Anterior cingulate cortex (tissue), 58 donors: Measurements from ENCODE around the gene RERG.
A peak's percentile ranks its signal among the peaks of the same experiment; 100 is the strongest.
"Not testable (repeated sequence)": the region's sequence is repeated elsewhere in the genome, so short reads cannot be mapped to it uniquely, and the experiment has no call there.

Experiments
- DNase-seq, 58 donors: peaks; one replicate each; lab custom pipeline; 2025; lab: John Stamatoyannopoulos, UW

The RERG gene, protein sequence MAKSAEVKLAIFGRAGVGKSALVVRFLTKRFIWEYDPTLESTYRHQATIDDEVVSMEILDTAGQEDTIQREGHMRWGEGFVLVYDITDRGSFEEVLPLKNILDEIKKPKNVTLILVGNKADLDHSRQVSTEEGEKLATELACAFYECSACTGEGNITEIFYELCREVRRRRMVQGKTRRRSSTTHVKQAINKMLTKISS

DNA sequence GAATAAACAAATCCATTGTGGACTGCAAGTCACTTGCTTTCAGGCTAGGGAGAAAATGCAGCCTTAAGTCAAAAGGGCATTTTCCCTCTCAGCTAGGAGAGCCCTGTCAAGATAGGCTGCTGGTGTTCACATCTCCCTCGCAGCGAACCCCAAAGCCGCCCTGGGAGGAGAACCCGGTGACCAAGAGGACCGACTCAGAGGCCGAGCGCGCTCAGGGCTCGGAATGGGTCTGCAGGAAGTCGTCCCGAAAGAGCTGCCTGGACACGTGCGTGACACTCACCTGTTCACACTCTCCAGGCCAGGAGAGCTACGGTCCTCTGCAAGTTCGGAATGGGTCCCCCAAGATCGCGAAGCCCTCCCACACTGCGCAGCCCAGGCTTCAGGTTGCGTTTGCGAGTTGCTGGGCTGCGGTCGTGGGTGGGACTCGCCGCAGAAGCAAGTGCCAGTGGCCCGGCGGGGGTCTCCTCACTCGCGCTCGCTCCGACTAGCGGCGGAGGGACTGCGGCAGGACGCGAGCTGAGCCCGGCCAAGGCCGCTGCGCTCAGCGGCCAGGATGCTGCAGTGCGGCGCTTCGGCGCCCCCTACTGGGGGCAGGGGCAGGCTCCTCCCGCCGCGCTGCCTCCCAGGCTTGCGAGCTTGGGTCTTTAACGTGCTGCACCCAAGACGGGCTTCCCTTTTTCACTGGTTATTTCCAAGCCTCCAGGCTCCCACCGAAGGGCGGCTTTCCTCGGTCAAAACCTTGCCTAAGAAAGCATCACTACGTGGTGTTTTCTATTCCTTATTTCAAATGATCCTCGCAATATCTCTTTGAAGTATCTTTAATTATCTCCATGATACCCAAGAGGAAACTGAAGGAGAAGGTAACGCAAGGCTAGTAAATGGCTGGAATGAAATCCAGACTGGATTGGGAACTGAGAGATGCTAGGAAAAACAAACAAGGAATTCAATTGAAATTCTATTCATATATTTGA, at the start of gene RERG:
Gene RERG, minus strand, starts transcription at position 503 of the 971 bp plus-strand sequence. CDS start 3,928 bp downstream, outside the sequence.
- DNase-seq: peak in 57 of 58 donors; percentile 10 to 83 (median 68)

DNA sequence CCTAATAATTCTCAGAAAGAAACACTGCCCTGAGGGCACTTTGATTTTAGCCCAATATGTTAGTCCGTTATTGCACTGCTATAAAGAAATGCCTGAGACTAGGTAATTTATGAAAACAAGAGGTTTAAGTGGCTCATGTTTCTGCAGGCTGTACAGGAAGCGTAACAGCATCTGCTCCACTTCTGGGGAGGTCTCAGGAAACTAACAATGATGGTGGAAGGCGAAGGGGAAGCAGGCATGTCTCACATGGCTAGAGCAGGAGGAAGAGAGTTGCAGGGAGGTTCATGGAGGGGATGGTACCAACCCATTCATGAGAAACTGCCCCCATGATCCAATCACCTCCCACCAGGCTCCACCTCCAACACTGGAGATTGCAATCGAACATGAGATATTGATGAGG, 49.4 kb upstream of the RERG start:
- DNase-seq: no peak

DNA sequence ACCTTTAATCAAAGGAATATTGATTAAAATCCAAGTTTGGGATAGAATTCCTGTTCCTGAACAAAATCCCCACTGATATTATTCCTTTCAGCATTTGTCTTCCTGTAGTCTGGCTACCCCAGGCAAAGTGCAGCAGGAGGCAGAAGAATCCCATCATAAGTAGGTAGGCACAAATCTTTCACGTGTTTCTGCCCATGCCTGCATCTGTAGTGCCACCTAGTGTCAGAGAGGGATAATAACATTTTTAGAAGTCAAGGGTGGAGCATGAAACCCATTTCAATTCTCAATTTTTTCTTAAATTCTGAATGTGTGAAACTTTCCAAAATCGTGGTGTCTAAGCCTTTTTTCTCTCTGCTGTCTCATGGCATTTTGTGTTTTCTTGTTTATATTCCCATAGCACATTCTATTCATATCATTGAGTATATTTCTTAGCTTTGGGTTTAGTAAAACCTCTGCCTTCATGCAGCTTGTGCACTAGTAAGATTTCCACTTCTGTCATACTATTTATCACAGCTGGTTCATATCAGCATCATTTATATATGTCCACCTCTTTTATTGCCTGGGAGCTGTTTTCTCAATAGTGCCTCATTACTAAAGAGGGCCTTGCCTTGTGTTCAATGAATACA, 47.8 kb upstream of the RERG start:
- DNase-seq: peak in 12 of 58 donors; percentile 0 to 25 (median 2)

DNA sequence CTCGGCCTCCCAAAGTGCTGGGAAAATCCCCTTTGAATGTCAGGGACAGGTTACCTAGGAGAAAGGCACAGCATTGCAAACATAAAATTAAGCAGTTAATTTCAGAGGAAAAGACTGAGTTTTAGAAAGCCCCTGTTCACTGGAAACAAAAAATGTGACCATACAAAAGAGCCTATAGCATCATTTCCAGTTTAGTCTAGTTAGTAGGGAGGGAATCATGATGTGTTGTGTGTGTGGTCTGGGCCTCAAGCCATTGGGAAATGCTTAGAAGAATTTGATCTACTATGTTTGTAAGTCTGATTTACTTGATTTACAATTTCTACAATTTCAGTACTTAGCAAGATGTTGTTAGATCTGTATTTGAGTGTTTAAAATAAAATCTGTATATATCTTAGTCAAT, 47.1 kb upstream of the RERG start:
- DNase-seq: no peak

DNA sequence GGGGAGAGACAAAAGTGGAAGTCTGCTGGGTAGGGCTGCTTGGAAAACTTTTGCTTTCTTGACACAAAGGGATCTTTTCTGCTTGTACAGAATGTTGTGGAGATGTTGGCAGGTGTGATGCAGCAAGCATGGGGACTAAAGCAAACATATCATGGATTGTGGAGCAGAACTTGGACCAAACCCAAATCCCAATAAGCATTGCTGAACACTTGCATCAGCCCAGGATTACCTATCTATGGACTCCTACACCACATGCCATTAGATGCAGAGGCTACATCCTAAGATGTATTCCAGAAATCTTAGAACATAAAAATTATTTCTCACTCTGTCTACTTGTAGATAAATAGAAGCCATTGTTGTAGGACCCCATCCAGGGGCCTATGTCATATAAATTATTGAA, 44.7 kb upstream of the RERG start:
- no peak for DNase-seq

DNA sequence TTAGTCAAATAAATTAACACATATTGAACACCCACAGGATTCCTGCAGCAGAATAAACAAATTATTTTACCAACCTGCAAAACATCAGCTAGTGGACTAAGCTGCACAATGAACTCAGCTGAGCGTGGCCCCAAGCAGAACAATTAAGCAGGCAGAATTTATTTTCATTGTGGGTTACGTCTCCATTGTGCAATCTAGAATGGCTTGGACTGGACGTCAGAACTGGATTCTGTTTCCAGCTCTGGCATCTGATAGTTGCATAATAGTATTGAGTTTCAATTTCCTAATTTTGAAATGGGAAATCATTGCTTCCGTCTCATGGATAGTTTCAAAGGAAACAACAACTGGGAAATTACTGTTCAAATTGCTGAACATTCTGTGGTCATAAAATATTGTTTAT, 35.5 kb upstream of the RERG start:
- no peak for DNase-seq

DNA sequence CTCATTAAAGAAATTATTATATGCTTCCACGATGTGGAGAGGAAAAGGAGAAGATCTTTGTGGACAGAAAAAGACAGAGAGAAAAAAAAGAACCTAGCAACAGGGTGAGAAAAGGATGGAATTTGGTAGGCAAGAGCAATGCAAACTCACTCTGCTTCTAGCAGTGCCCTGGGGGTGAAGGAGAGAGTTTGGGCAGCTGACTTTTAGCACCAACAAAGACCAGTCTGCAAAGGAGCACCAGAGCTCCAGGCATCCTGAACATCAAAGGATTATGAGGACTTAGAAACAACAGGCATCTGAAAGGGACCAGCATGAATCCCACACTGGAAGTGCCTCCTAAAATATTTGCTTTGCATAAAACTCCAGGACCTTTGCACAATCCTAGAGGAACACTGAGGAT, 32.8 kb upstream of the RERG start:
- no peak for DNase-seq

DNA sequence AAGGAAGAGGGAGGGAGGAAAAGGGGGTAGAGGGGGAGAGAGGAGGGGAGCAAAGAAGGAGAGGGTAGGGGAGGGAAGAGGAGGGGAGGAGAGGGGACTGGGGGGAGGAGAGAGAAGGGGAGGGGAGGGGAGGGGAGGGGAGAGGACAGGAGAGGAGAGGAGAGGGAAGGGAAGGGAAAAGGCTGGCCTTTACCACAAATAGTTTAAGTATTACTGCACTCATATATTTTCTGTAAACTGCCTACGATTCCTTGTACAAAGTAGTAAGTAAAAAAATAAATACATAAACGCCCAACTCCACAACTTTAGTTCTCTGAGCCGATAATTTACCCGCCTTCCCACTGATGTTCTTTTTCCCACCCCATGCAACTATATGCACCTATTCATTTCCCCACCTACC, 23.7 kb upstream of the RERG start:
- no peak for DNase-seq

DNA sequence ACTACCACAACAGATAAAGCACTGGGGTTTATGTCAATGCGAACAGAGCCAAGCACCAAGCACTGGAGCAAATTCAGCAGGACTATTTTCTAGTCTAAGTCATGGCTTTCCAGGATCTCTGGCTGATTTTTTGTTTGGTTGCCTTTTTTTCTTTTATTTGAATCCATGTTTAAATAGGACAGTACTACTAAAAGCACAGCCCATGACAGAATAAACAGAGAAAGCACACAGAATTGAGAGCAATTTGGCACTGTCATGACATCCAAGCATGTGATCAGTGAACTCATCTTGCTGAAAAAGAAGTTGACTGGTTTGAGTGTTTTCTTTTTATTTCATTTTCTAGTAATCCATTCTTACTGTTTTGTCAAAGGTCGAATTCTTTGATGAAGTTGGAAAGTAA, 23.1 kb upstream of the RERG start:
- no peak for DNase-seq

DNA sequence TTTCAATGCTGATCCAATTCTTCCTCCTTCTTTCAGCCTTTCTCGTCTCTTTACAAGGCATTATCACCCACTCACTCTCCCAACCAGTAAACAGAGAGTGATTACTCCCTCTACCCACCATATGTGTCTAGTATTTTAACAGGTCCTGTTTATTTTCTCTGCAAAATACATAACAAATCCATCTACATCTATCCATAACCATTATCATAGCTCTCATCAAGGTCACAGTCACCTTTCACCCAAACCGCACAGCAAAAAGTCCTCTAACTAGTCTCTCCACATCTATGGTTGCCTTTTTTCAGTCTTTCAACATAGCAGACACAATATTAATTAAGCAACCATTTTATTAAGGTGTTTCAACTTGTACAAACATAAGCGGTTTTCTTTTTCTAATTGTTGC, 21.9 kb upstream of the RERG start:
- no peak for DNase-seq

DNA sequence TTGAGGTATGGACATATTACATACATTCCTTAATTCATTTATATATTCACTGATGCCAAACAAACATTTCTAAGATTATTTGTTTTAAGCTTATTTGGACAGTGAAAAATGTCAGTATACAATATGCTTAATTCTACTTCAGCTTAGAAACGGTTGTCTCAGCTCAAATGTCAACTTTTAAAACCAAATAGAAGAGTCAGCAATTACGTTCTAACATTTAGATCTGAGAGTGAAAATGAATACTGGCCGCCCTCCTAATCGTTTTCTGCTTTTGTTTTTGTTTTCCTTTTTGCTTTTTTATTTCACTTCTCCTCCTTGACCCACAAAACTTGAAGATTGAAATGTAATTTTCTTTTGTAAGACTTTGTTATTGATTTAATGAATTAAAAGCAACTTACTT, 19.7 kb upstream of the RERG start:
- DNase-seq: no peak

DNA sequence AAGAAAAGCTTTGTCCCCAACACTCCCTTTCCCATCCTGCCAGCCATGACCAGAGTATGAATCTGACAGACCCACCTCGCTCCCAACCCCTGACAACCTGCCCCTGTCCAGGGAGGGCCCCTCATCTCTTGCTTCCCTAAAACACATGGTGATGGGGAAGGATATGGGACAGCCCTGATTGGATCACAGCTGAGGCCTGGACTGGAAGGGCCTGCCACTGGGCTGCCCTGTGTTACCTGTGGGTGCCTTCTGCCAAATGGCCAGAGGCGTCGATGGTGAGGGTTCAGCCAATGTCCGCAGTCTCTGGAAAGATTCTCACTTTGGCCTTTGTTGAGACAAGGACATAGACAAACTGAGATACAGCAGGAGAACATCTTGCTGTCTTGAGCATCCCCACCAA, 13.3 kb upstream of the RERG start:
- no peak for DNase-seq

DNA sequence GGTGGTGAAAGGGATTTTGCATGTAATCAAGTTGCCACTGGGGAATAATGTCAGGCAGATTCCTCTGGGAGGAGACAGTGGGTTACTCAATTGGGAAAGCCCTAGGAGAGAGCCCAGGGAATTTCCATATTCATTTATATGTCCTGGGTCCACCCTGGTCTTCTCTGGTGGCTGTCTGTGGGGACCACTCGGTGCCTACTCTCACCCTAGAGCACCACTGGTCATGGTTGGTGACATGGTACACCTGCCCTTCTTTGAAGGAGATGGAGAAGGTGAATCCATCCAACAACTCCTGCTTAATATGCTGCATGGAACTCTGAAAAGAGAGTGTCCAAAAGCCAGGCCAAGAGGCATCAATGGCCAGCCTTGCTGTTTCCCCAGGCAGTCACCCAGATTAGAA, 12.8 kb upstream of the RERG start:
- DNase-seq: no peak

DNA sequence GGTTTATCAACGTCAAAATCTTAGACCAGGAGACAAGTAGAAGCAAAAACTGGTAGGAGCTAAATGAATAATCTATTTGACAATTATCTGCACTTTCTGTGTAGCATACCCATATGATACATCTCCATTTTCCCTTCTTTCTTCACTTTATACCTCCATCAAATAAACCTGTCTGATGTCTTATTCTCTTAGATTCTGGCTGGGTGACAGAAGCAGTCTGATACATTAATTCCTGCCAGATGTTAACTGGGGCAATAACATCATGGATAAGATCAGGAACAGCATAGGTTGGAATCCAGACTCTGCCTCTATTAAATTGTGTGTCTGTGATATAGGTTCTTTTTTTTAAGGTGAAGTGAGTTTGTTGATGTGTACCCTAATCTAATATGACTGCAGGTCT, 11.7 kb upstream of the RERG start:
- no peak for DNase-seq

DNA sequence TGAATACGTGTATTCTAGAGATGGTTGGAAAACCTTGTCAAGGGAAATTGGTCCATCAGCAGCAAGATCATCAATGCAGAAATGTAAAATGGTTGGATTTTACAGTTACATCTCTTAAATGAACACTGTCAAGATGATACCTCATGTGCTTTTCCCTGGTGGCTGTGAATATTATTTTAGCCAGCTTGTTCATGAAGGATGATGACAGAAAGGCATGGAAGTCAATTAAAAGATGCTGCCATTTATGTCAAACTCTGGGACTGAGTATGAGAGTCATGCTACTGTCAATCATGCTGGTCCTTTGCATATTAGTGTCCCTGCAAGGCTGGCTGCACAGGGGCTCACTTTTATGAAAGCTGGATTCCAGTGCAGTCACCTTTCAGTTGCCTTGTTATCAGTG, 10.3 kb upstream of the RERG start:
- DNase-seq: no peak

DNA sequence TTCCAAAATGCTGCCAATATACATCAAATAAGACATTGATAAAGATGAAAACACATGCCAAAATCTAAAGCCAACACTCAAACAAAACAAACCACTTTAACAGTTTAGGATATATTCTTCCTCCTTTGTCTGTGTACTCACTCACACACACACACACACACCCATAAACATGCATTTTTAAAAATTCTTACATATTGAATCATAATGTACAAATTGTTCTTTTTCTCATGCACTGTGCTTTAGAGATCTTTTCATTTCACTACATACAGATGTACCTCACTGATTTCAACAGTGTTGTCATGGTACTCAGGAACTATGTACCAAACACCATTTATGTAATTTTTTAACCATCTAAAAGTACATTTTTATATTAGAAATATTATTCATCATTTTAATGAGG, 9.5 kb upstream of the RERG start:
- DNase-seq: no peak

DNA sequence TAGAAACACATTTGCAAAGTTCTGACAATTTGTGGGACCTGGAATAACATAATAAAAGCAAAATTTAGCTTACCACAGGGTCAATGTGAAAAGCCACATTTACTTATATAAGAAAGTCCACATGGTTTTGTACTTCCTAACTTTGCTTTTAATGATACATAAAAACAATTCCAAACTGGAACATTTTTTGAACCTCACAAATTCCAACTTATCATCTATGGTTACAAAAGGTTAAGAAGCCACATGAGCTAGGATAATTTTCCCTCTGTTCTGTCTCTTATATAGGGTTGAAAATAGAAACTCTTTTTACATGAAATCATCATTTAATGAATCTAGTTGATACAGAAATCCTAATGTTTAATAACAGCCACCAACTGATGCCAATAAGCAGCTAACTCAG, 8.9 kb upstream of the RERG start:
- DNase-seq: no peak

DNA sequence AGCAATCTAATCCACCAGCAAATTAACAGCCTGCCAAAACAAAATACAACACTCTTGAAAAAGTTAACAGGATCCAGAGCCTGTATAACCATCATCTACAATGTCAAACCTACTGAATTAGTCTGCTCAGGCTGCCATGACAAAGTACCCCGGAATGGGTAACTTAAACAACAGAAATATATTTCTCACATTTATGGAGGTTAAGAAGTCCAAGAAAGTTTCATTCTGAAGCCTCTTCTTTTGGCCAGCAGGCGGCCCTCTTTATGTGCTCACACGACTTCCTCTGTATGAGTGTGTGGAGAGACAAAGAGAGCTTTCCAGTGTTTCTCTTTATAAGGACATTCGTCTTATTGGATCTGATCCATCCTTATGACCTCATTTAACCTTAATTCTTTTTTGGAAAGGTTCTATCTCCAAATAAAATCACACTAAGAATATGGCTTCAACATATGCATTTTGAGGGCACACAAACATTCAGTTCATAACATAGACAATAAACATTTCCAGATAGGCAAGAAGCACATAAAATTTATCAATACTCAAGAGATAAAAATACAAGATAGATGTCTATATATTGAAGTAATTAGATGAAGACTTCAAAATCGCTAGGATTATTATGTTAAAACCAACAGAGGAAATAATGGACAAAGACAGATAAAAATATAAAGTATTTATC, 5.9 kb upstream of the RERG start:
- DNase-seq: peak in 5 of 58 donors; percentile 0 to 11 (median 1)

DNA sequence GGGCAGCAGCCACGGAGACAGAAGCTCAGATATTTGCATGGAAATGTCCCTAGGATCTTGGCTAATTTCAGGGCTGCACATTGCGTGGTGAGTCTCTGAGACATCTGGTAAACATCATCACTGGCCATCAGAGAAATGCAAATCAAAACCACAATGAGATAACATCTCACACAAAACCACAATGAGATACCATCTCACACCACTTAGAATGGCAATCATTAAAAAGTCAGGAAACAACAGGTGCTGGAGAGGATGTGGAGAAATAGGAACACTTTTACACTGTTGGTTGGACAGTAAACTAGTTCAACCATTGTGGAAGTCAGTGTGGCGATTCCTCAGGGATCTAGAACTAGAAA, 4.6 kb upstream of the RERG start:
- not testable (repeated sequence) for DNase-seq

DNA sequence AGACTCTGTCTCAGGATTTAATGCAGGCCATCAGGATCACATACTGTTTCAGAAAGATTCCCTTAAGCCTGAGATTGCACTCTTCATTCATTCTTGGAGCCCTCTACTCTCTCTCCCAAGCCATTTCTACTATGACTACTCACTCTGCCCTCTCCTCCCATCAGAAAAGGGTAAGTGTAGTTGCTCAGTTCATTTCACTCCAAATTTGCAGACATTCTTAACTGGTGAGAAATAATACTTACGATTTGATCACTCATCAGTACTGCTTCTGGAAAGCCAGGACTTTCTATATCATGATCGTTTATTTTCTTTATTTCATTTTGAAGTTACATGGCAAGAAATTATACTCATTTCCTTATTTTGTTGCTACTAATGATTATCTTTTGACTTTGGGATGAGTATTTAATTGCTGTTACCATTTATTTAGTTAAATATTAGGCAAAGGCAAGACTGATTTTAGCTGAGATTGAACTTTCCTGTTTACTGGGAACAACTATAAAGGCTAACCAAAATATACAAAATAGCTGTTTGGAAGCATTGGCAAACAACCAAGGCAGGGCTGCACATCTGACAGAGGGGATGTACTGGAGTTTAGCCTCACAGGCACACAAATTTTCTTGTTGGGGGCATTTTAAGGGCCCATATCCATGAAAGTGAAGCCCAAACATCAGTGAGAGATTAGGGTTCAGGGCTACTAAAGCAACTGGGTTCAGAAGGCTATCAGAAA, 4.1 kb upstream of the RERG start:
- DNase-seq: no peak
